OCI-LY1 (cell line): ENCODE measurements around the gene TBL1X.

ENCODE experiments used
- CTCF ChIP-seq: fragments of 200-600 bp; sonication (generic), shearing (Covaris generic); IDR thresholded peaks from 2 replicates; pipeline ENCODE4 v1.5.1; 2017; ENCODE audit warnings: mild to moderate bottlenecking, antibody characterized with exemption, low read length, moderate library complexity, mixed read lengths
- EZH2 ChIP-seq: fragments of 200-600 bp; sonication (generic), shearing (Covaris generic); IDR thresholded peaks from 2 replicates; pipeline ENCODE4 v1.8.0; 2017; ENCODE audit warnings: borderline replicate concordance, mixed run types, mild to moderate bottlenecking, antibody characterized with exemption, low read length, moderate library complexity, mixed read lengths

- TF ChIP-seq CTCF (no peak), EZH2 (no peak)
These were observed 24.6 kb upstream of the TBL1X start for GRCh38 chrX:9440116-9440844.
